GM10266 (cell line): ENCODE measurements around the gene HGS.

Experiments used
- DNase-seq: peaks from one replicate; pipeline ENCODE4 v3.0.0; 2012; ENCODE audit errors: extremely low spot score
- TF ChIP-seq, protein P1 (sequence below): IDR thresholded peaks from 2 replicates; pipeline ENCODE4 v1.5.1; 2012; ENCODE audit warnings: mild to moderate bottlenecking, low read depth; ENCODE audit not compliant: control insufficient read depth, insufficient read depth; ENCODE audit errors: missing control alignments

The HGS gene

GRCh38 chr17:81693509-81694210 lies 9.8 kb downstream of the HGS start:
- TF ChIP-seq, protein P1, sequence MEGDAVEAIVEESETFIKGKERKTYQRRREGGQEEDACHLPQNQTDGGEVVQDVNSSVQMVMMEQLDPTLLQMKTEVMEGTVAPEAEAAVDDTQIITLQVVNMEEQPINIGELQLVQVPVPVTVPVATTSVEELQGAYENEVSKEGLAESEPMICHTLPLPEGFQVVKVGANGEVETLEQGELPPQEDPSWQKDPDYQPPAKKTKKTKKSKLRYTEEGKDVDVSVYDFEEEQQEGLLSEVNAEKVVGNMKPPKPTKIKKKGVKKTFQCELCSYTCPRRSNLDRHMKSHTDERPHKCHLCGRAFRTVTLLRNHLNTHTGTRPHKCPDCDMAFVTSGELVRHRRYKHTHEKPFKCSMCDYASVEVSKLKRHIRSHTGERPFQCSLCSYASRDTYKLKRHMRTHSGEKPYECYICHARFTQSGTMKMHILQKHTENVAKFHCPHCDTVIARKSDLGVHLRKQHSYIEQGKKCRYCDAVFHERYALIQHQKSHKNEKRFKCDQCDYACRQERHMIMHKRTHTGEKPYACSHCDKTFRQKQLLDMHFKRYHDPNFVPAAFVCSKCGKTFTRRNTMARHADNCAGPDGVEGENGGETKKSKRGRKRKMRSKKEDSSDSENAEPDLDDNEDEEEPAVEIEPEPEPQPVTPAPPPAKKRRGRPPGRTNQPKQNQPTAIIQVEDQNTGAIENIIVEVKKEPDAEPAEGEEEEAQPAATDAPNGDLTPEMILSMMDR, result no peak
- DNase-seq, result no peak

DNA sequence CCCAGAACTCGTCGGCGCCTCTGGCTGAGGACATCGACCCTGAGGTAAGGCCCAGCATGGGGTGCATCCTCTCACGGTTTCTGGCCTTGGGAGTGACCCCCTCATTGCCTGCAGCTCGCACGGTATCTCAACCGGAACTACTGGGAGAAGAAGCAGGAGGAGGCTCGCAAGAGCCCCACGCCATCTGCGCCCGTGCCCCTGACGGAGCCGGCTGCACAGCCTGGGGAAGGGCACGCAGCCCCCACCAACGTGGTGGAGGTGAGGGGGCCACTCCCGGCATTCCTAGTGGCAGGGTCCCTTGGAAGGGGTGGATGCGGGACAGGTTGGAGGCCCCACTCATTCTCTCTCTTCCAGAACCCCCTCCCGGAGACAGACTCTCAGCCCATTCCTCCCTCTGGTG lies 11.0 kb downstream of the HGS start:
- TF ChIP-seq, protein P1, result no peak

DNA sequence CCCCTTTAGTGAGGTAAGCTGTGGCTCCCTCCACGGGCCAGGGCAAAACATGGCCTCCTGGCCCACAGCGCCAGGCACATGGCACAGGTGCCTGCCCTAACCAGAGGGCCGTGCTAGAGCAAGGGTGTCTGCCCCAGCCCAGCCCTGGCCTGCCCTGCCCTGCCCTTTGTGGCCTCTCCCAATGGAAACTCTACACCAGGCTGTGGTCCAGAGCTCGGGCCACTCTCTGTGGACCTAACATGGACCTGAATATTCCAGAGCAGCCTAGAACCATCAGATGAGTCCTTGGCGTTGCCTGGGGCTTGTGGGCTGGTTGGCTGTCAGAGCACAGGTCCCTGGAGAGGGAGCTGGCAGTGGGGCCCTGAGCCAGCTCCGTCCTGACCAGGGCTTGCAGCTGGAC lies 11.4 kb downstream of the HGS start:
- TF ChIP-seq, protein P1, result no peak
- no peak for DNase-seq

More for the DNA sequence above, 11.0 kb downstream of the HGS start:
- DNase-seq, result no peak

DNA sequence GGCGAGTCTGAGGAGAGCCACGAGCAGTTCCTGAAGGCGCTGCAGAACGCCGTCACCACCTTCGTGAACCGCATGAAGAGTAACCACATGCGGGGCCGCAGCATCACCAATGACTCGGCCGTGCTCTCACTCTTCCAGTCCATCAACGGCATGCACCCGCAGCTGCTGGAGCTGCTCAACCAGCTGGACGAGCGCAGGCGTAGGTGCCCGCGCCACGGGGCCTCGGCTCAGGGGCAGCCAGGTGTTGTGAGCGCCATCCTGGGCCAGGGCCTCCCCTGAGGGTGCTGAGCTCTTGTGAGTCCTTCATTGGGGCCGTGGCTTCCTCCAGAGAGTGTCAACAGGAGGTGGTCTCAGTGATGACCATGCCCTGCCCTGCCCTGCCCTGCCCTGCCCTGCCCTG lies 12.0 kb downstream of the HGS start:
- TF ChIP-seq, protein P1, result no peak
- no peak for DNase-seq

- no peak for DNase-seq
- TF ChIP-seq, protein P1, result no peak
Observed at GRCh38 chr17:81696218-81696941, 12.6 kb downstream of the HGS start.

DNA sequence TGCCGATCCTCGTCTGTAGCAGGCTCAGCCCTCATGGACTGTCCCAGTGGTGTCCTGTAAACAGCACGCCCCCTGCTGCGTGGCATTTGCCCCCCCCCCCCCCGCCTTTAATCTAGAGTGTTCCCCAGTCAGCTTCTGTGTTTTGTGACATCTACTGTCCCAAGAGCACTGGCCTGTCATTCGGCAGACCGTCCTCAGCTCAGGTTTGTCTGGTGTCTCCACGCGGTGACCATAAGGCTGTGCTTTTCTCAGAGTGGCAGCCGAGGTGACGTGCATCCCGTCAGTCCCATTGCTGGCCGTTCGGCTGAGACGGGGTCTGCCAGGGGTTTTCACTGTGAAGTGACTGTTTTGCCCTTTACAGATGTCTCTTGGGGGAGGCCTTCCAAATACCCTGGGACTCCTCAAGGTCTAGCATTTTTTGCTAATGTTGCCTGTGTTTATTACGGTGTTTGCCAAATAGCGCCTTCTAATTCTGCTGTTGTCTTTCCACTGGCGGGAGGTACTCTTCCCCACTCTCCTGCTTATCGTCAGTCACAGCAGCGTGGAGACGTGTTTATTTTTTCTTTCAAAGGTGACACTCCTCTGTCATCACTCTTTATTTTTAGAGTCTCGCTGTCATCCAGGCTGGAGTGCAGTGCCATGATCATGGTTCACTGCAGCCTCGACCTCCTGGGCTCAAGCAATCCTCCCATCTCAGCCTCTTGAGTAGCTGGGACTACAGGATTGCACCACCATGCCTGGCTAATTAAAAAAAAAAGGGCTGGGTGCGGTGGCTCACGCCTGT lies 13.6 kb downstream of the HGS start:
- TF ChIP-seq, protein P1, result no peak
- DNase-seq, result no peak
